ENCODE measurements around the gene MCTS1.
A peak's percentile ranks its signal among the peaks of the same experiment; 100 is the strongest.
"Not testable (repeated sequence)": the region's sequence is repeated elsewhere in the genome, so short reads cannot be mapped to it uniquely, and the experiment has no call there.

MCTS1 gene

DNA sequence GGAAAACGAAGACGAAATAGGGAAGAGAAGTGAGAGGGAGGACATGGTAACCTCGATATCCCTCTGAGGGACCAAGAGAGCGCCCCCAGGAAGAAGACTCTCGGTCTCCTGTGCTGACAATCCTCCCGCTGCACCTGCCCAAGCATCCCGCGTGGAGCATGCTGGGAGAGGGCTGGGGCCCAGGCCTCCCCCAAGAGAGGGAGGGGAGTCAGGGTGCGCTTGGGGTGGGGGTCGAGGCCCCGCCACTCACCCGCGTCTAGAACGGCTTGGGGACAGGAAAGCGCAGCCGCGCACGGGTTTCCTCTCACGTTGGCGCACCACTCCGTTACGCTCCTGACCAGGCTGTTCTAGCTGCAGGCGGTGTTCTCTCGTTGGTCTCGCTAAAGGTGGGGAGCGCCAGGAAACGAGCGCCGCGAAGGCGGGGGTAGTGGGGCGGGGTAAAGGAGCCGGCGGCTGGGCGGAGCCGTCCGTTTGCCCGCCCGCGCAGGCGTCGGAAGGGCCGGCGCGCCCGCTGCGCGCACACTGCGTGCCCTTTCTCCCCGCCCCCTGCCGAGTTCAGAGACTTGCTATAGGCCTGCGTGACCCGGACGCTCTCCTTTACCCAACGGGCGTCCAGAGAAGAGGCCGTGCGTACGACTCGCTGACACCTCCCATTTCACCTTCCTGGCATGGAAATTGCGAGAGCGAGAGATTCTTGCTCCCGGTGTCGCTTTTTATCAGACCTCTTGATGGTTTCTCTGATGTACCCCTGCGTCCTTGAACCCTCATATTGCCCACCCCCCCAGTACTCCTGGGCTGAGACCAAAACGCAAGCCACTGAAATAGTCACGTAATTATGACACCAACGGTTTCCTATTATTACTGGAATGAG, 26.0 kb downstream of the MCTS1 start, which contains the start of gene C1GALT1C1:
TSS of gene C1GALT1C1 (minus strand) at position 388 of the 871 bp plus-strand sequence. CDS start 2,888 bp downstream, outside the sequence.
- peak; percentile 80 for DNase-seq (ENCODE audit: low read depth)

DNA sequence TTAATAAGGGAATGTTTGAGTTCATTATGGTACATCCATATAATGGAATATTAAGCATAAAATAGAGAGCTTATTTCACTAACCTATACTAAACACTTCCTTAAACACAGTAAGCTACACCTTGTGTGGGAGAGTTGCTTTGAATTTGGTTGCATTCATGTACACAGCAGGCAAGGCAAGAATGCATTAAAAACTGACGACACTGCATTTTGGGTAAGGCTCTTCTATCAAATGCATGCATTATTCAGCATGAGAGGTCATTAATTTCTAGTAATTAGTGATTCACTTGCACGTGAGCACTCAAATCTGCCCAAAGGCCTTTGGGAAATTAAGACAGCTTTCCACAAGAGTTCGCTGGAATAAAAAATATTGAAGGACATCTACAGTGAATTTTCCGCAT, 34.7 kb downstream of the MCTS1 start:
- no peak for DNase-seq (ENCODE audit: low read depth)

DNA sequence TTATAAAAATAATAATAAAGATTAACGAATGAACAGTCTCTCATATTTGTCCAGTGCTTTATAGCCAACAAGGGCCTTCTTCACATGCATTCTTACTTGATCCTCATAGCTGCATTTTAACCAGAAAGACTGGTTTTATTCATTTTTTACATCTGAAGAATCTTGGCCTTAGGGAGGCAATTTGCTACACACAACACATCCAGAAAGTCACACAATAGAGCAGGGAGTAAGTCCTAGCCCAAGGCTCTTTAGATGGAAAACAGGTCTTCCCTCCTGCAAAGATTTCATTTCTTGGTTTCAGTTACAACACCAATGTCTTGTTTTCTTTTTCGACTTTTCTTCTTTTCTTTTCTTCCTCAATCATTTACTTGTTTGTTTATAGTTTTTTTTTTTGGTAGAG, 39.0 kb downstream of the MCTS1 start:
- no peak for DNase-seq (ENCODE audit: low read depth)

- no peak for DNase-seq (ENCODE audit: low read depth)
These were observed 43.2 kb downstream of the MCTS1 start for GRCh38 chrX:120647127-120647526.

DNA sequence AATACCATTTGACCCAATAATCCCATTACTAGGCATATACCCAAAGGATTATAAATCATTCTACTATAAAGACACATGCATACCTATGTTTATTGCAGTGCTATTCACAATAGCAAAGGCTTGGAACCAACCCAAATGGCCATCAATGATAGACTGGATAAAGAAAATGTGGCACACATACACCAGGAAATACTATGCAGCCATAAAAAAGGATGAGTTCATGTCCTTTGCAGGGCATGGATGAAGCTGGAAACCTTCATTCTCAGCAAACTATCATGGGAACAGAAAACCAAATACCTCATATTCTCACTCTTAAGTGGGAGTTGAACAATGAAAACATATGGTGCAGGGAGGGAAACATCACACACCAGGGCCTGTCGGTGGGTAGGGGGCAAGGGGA, 48.4 kb downstream of the MCTS1 start:
- not testable (repeated sequence) for DNase-seq (ENCODE audit: low read depth)

DNA sequence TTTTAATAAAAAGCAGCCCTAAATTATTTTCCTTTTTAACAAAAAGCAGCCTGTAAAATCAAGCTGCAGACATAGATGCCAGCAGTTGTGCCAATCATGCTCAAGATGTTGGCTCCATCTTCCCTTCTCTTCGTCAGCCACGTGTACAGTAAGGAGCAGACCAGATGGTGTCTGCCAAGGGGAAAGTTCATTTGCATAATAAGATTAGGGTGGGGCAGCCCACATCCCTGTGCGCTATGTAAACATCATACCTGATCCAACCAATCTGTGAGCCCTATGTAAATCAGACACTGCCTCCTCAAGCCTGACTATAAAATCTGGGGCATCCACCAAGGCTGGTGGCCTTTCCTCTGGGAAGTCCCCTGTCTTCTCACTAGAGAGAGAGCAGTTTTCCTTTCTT, 49.1 kb downstream of the MCTS1 start:
- no peak for DNase-seq (ENCODE audit: low read depth)

- no peak for DNase-seq (ENCODE audit: low read depth)
These were observed 56.7 kb downstream of the MCTS1 start for GRCh38 chrX:120660637-120661036.
